Measurements from ENCODE around the gene ARSB.

DNA sequence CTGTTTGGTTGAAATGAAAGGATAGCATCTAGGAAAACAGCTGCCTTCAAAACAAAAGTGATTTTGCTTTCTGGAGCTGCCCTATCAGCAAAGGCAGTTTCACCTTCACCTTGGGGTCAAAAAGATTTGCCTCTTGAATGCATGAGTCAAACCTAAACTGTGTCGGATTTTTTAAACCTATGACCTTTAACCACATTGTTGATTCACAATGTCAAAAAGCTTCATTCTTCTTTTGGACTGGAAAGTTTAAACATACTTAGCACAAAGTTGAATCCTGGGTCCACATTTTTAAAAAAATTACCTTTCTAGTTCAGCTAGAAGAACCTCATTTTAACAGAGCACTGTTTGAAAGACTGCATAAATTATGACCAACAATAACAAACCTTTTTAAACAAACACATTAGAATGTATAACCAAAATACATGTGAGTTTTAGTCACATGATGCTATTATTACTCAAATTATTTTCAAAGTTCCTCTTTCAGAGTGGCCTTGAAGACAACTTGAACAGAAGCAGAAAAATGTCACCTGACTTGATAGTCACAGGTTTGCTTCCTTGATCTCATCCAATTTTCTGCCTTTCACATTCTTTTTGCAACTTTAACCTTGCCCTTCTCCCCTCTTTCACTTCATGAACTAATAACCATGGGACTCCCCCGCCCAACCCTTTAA lies 226.8 kb downstream of the ARSB start:
- TF ChIP-seq, protein P1, sequence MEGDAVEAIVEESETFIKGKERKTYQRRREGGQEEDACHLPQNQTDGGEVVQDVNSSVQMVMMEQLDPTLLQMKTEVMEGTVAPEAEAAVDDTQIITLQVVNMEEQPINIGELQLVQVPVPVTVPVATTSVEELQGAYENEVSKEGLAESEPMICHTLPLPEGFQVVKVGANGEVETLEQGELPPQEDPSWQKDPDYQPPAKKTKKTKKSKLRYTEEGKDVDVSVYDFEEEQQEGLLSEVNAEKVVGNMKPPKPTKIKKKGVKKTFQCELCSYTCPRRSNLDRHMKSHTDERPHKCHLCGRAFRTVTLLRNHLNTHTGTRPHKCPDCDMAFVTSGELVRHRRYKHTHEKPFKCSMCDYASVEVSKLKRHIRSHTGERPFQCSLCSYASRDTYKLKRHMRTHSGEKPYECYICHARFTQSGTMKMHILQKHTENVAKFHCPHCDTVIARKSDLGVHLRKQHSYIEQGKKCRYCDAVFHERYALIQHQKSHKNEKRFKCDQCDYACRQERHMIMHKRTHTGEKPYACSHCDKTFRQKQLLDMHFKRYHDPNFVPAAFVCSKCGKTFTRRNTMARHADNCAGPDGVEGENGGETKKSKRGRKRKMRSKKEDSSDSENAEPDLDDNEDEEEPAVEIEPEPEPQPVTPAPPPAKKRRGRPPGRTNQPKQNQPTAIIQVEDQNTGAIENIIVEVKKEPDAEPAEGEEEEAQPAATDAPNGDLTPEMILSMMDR (IDR thresholded peaks at IDR 0.05): no peak
- no peak for TF ChIP-seq EZH2 (IDR thresholded peaks at IDR 0.05; ENCODE audit: borderline replicate concordance, insufficient read depth, low read depth, low read length, poor library complexity, severe bottlenecking)
